Loucy (cell line): ENCODE results near the gene TSPEAR.

Source experiments
- H2AFZ ChIP-seq: fragments of 200-600 bp; sonication (generic); 2 replicates; pipeline ENCODE4 v1.6.0; 2016; ENCODE audit warnings: antibody characterized with exemption, mild to moderate bottlenecking, low read length, moderate library complexity
- H3F3A ChIP-seq: fragments of 200-600 bp; 2 replicates; pipeline ENCODE4 v1.6.0; 2016; ENCODE audit warnings: antibody characterized with exemption, low read depth, mild to moderate bottlenecking
- H3K27me3 ChIP-seq: fragments of 200-600 bp; sonication (generic); 2 replicates; pipeline ENCODE4 v1.6.1; 2014; ENCODE audit warnings: low read length, mild to moderate bottlenecking; ENCODE audit not compliant: insufficient read depth, poor library complexity, severe bottlenecking
- H3K36me3 ChIP-seq: fragments of 200-600 bp; sonication (generic); 2 replicates; pipeline ENCODE4 v1.6.1; 2016; ENCODE audit warnings: low read length; ENCODE audit not compliant: insufficient read depth
- H3K4me1 ChIP-seq: fragments of 200-600 bp; sonication (generic); 2 replicates; pipeline ENCODE4 v1.5.1; 2014; ENCODE audit warnings: low read length, mild to moderate bottlenecking; ENCODE audit not compliant: insufficient read depth, poor library complexity, severe bottlenecking
- H3K4me2 ChIP-seq: fragments of 200-600 bp; sonication (generic); 2 replicates; pipeline ENCODE4 v1.6.0; 2014; ENCODE audit warnings: antibody characterized with exemption, low read length, low read depth, mild to moderate bottlenecking; ENCODE audit not compliant: poor library complexity, severe bottlenecking
- H3K4me3 ChIP-seq: fragments of 200-600 bp; sonication (generic); 2 replicates; pipeline ENCODE4 v1.5.1; 2014; ENCODE audit warnings: low read length, mild to moderate bottlenecking, mixed read lengths; ENCODE audit not compliant: poor library complexity, severe bottlenecking
- H3K79me2 ChIP-seq: fragments of 200-600 bp; sonication (generic); 2 replicates; pipeline ENCODE4 v1.6.1; 2014; ENCODE audit warnings: low read length; ENCODE audit not compliant: insufficient read depth
- H3K9ac ChIP-seq: fragments of 200-600 bp; sonication (generic); 2 replicates; pipeline ENCODE4 v1.6.0; 2014; ENCODE audit warnings: mild to moderate bottlenecking, low read depth, low read length, moderate library complexity; ENCODE audit not compliant: poor library complexity, severe bottlenecking
- H3K9me2 ChIP-seq: fragments of 200-600 bp; sonication (generic); replicated peaks from 2 replicates; pipeline ENCODE4 v1.6.1; 2016; ENCODE audit warnings: low read depth, low read length, mixed read lengths
- H3K9me3 ChIP-seq: fragments of 200-600 bp; sonication (generic); 2 replicates; pipeline ENCODE4 v1.6.1; 2014; ENCODE audit warnings: mild to moderate bottlenecking, antibody characterized with exemption, low read length, low read depth; ENCODE audit not compliant: insufficient read depth
- H4K20me1 ChIP-seq: fragments of 200-600 bp; sonication (generic); 2 replicates; pipeline ENCODE4 v1.6.0; 2014; ENCODE audit warnings: antibody characterized with exemption, low read length, mild to moderate bottlenecking; ENCODE audit not compliant: insufficient read depth, poor library complexity, severe bottlenecking
- CTCF ChIP-seq: fragments of 200-600 bp; sonication (generic); conservative IDR thresholded peaks from 2 replicates; pipeline ENCODE4 v1.5.1; 2014; ENCODE audit warnings: mild to moderate bottlenecking, antibody characterized with exemption, low read length
- EZH2phosphoT487 ChIP-seq: fragments of 200-600 bp; IDR thresholded peaks from 2 replicates; pipeline ENCODE4 v1.6.1; 2018; ENCODE audit warnings: antibody characterized with exemption, mild to moderate bottlenecking, moderate library complexity, borderline replicate concordance

The TSPEAR gene

GRCh38 chr21:44696572-44696971 is 14.8 kb downstream of the TSPEAR start:
- H4K20me1 ChIP-seq = no peaks in the 10 kb centered on the region
- H3K4me2 ChIP-seq = no peak overlapping the region
- no peak for TF ChIP-seq EZH2phosphoT487
- no peak for TF ChIP-seq CTCF
- no peak overlapping the region for H2AFZ ChIP-seq
- H3K79me2 ChIP-seq = no peaks in the 10 kb centered on the region
- H3K9ac ChIP-seq = no peak overlapping the region
- no peaks in the 10 kb centered on the region for H3K4me1 ChIP-seq
- H3F3A ChIP-seq = no peaks in the 10 kb centered on the region
- H3K36me3 ChIP-seq = no peaks in the 10 kb centered on the region
- no peaks in the 10 kb centered on the region for H3K27me3 ChIP-seq
- H3K9me2 ChIP-seq = no peaks in the 10 kb centered on the region
- H3K4me3 ChIP-seq = no peak overlapping the region
- H3K9me3 ChIP-seq = peaks cover 4% of the 10 kb centered on the region; the same call in 1 of the 2 replicates

GRCh38 chr21:44695641-44696040 is 15.7 kb downstream of the TSPEAR start:
- H3K27me3 ChIP-seq = no peaks in the 10 kb centered on the region
- no peaks in the 10 kb centered on the region for H4K20me1 ChIP-seq
- no peaks in the 10 kb centered on the region for H3K79me2 ChIP-seq
- no peak overlapping the region for H3K4me3 ChIP-seq
- TF ChIP-seq EZH2phosphoT487 (no peak), CTCF (no peak)
- no peaks in the 10 kb centered on the region for H3K36me3 ChIP-seq
- H3K4me1 ChIP-seq = no peaks in the 10 kb centered on the region
- no peak overlapping the region for H3K4me2 ChIP-seq
- no peak overlapping the region for H3K9ac ChIP-seq
- no peaks in the 10 kb centered on the region for H3F3A ChIP-seq
- H3K9me2 ChIP-seq = no peaks in the 10 kb centered on the region
- H2AFZ ChIP-seq = no peak overlapping the region
- peaks cover 4% of the 10 kb centered on the region; the same call in 1 of the 2 replicates for H3K9me3 ChIP-seq

GRCh38 chr21:44695184-44695583 is 16.2 kb downstream of the TSPEAR start:
- no peaks in the 10 kb centered on the region for H3K36me3 ChIP-seq
- H3K9me2 ChIP-seq = no peaks in the 10 kb centered on the region
- no peak overlapping the region for H2AFZ ChIP-seq
- no peak overlapping the region for H3K4me3 ChIP-seq
- no peak overlapping the region for H3K9ac ChIP-seq
- peaks cover 4% of the 10 kb centered on the region; the same call in 1 of the 2 replicates for H3K9me3 ChIP-seq
- H3F3A ChIP-seq = no peaks in the 10 kb centered on the region
- H4K20me1 ChIP-seq = no peaks in the 10 kb centered on the region
- H3K4me1 ChIP-seq = no peaks in the 10 kb centered on the region
- no peaks in the 10 kb centered on the region for H3K79me2 ChIP-seq
- H3K4me2 ChIP-seq = no peak overlapping the region
- TF ChIP-seq EZH2phosphoT487 (no peak), CTCF (no peak)
- no peaks in the 10 kb centered on the region for H3K27me3 ChIP-seq
